Gastrocnemius medialis (tissue), 4 donors: ENCODE data around the gene PSG4. TPM values are rescaled to one million over a fixed set of nuclear protein-coding genes. Genes with fewer than 3 reads are reported as not detected.
A peak's percentile ranks its signal among the peaks of the same experiment; 100 is the strongest.
"Not testable (repeated sequence)": the region's sequence is repeated elsewhere in the genome, so short reads cannot be mapped to it uniquely, and the experiment has no call there.

Experiments
- ATAC-seq, 2 donors: fragments of 150-250 bp; one replicate each; pipeline ENCODE4 v1.9.1; 2016
- DNase-seq, 2 donors: peaks; one replicate each; pipeline ENCODE4 v3.0.0-alpha.2; 2019
- H3K27ac ChIP-seq, 4 donors: fragments of 200-600 bp; sonication (generic); 1 replicate in 1 of 4; 2 replicates in 3 of 4; pipeline ENCODE4 v1.5.1; 2016 to 2018; ENCODE audit warnings: mild to moderate bottlenecking in 2 of 4, moderate library complexity in 1 of 4
- H3K27me3 ChIP-seq, 3 donors: fragments of 200-600 bp; sonication (generic) in 2 of 3; 1 replicate in 1 of 3; 2 replicates in 2 of 3; pipeline versions ENCODE4 v1.5.1 to v1.6.0; 2016 to 2019; ENCODE audit warnings: mild to moderate bottlenecking in 1 of 3, moderate library complexity in 1 of 3
- H3K36me3 ChIP-seq, 2 donors: fragments of 200-600 bp; sonication (generic) in 1 of 2; one replicate each; pipeline ENCODE4 v1.5.1; 2017 to 2018
- H3K4me1 ChIP-seq, 2 donors: fragments of 200-600 bp; sonication (generic) in 1 of 2; one replicate each; pipeline ENCODE4 v1.5.1; 2016 to 2017; ENCODE audit warnings: mild to moderate bottlenecking in 2 of 2
- H3K4me3 ChIP-seq, 4 donors: fragments of 200-600 bp; sonication (generic) in 3 of 4; 1 replicate in 1 of 4; 2 replicates in 3 of 4; pipeline ENCODE4 v1.5.1; 2016 to 2019; ENCODE audit warnings: mild to moderate bottlenecking in 2 of 4
- H3K9me3 ChIP-seq, 3 donors: fragments of 200-600 bp; sonication (generic) in 2 of 3; 1 replicate in 1 of 3; 2 replicates in 2 of 3; pipeline ENCODE4 v1.5.1; 2016 to 2019
- POLR2A ChIP-seq, 2 donors: fragments of 450-650 bp; IDR thresholded peaks; one replicate each; pipeline ENCODE4 v1.6.1; 2017; ENCODE audit warnings: antibody characterized with exemption in 2 of 2, mild to moderate bottlenecking in 2 of 2, moderate library complexity in 2 of 2
- in situ Hi-C, 4 donors: fragments of 200-750 bp; cut with MboI; loops; one replicate each; pipeline versions ENCODE4 v1.15.0 to v1.8.0; 2017; ENCODE audit warnings: low sequenced_read_pairs in 4 of 4
- intact Hi-C: fragments of 100-400 bp; cut with DNase I; formaldehyde crosslinking; loops from one replicate; pipeline ENCODE4 v1.15.1; 2023; ENCODE audit warnings: low total_unique reads
- total RNA-seq, 4 donors: library from RNA; depleted of rRNA; stranded (reverse); fragments of >200 nt; gene quantifications; one replicate each; pipeline versions ENCODE4 v1.1.0 to v1.2.3, GENCODE V29; 2016
- TF ChIP-seq, protein P1 (sequence below), 5 experiments: fragments of 450-650 bp in 3 of 5; fragments of 200-600 bp in 2 of 5; sonication (generic) in 2 of 5; IDR thresholded peaks in 4 of 5; conservative IDR thresholded peaks in 1 of 5; 1 replicate in 4 of 5; 2 replicates in 1 of 5; pipeline ENCODE4 v1.5.1; 2016 to 2019; ENCODE audit warnings: antibody characterized with exemption in 5 of 5, mild to moderate bottlenecking in 3 of 5, moderate library complexity in 3 of 5

The PSG4 gene
- total RNA-seq, 4 donors from 2014 or later: not detected

DNA sequence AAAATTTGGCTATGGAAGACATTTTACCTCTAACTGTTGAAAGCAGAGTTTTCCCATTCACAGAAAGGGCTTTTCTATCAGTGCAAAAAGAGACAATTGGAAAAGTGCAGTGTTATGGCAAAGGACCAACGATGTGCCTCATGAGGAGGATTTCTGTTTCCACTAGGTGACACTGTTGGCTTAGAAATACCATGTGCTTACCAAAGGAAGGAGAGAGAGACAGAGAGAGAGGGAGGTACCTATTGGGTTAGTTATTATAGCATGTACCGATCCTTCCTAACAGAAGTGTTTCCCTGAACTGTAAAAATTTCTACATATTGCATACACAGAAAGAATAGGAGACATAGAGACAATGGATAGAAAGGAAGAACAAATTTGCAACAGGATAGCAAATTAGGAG, 23.9 kb upstream of the PSG4 start:
- DNase-seq (no peak), ATAC-seq (no peak)
- intact Hi-C loops: no loop called here
- H3K27me3 ChIP-seq: no peaks in the 10 kb centered on the region
- no peaks in the 10 kb centered on the region for H3K36me3 ChIP-seq
- in situ Hi-C loops: no loop called here
- H3K4me3 ChIP-seq: no peak overlapping the region
- no peaks in the 10 kb centered on the region for H3K4me1 ChIP-seq
- H3K9me3 ChIP-seq: no peaks in the 10 kb centered on the region
- H3K27ac ChIP-seq: no peak overlapping the region
- TF ChIP-seq POLR2A (IDR thresholded peaks at IDR 0.05): no peak
- TF ChIP-seq, protein P1, sequence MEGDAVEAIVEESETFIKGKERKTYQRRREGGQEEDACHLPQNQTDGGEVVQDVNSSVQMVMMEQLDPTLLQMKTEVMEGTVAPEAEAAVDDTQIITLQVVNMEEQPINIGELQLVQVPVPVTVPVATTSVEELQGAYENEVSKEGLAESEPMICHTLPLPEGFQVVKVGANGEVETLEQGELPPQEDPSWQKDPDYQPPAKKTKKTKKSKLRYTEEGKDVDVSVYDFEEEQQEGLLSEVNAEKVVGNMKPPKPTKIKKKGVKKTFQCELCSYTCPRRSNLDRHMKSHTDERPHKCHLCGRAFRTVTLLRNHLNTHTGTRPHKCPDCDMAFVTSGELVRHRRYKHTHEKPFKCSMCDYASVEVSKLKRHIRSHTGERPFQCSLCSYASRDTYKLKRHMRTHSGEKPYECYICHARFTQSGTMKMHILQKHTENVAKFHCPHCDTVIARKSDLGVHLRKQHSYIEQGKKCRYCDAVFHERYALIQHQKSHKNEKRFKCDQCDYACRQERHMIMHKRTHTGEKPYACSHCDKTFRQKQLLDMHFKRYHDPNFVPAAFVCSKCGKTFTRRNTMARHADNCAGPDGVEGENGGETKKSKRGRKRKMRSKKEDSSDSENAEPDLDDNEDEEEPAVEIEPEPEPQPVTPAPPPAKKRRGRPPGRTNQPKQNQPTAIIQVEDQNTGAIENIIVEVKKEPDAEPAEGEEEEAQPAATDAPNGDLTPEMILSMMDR (IDR thresholded peaks at IDR 0.05 in 4 of 5, conservative IDR thresholded peaks at IDR 0.05 in 1 of 5): no peak

DNA sequence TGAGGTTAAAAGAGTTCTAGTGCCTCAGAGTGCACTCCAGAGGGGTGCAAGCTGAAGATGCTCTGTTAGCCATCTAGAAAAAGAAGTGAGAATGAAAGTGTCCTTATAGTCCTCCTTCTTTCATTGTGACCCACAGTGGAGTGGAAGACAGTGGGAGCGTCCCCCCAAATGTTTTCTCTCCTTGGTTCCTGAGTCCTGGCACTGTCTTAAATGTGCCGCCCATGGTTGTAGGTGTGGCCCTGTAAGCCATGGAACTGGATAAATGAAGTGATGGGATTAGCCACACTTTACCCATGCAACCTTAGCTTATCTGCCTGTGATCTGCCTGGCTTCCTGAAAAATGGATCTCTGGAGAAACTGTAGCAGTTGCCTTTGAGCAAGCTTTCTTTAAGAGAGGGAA, 23.3 kb upstream of the PSG4 start:
- ATAC-seq, H3K27ac ChIP-seq, in situ Hi-C loops: not testable (repeated sequence)

DNA sequence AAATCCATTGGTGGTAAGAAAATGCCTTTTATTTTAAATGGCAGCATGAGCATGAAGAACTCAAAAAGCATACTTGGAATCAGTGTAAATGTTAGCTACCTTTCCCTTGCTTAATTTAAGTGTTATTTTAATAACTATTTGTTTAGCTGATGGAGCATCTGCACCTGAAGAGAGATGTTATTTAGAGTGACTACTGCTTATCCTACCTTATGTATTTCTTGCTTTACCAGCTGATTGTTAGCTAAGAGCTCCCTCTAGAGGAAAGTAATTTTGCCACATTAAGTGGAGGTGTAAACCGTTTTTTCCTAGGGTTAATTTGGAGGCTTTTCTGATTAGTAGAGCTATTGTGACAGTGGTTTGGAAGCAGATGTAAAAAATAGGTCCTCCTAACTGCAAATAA, 21.5 kb upstream of the PSG4 start:
- H3K27me3 ChIP-seq, intact Hi-C loops: not testable (repeated sequence)

More for the DNA sequence above, 23.3 kb upstream of the PSG4 start:
- peak overlapping the region in 1 of 4 donors; percentile 6 for H3K4me3 ChIP-seq
- H3K4me1 ChIP-seq, H3K9me3 ChIP-seq, H3K36me3 ChIP-seq, H3K27me3 ChIP-seq, DNase-seq, intact Hi-C loops: not testable (repeated sequence)

DNA sequence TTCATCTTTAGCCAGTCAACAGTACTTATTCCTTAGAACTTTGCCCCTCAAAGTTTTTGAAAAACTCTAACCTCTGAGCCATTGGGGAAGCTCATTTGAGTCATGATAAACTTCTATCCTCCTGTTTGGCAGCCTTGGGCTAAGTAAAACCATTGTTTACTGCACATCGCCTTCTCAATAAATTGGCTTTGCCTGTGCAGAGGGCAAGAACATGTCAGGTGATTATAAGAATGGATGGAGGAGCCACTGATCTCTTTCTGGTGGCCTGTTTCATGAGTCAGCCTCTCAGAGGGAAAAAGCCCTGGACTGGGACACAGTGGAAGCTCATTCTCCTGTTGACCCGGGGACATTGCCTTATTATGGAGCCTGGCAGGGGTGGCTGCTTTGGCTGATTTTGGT, 19.4 kb upstream of the PSG4 start:
- no peaks in the 10 kb centered on the region for H3K36me3 ChIP-seq
- H3K4me1 ChIP-seq: no peaks in the 10 kb centered on the region
- in situ Hi-C loops (no loop called here), intact Hi-C loops (no loop called here)
- H3K27me3 ChIP-seq: no peaks in the 10 kb centered on the region
- H3K27ac ChIP-seq: no peak overlapping the region
- no peaks in the 10 kb centered on the region for H3K9me3 ChIP-seq
- H3K4me3 ChIP-seq: no peak overlapping the region
- ATAC-seq (no peak), DNase-seq (no peak)
- no peak for TF ChIP-seq POLR2A (IDR thresholded peaks at IDR 0.05)
- TF ChIP-seq, protein P1 (IDR thresholded peaks at IDR 0.05 in 4 of 5, conservative IDR thresholded peaks at IDR 0.05 in 1 of 5): no peak

More for the DNA sequence above, 21.5 kb upstream of the PSG4 start:
- H3K27ac ChIP-seq, H3K36me3 ChIP-seq, H3K4me3 ChIP-seq, H3K9me3 ChIP-seq, H3K4me1 ChIP-seq, in situ Hi-C loops, DNase-seq, ATAC-seq: not testable (repeated sequence)

DNA sequence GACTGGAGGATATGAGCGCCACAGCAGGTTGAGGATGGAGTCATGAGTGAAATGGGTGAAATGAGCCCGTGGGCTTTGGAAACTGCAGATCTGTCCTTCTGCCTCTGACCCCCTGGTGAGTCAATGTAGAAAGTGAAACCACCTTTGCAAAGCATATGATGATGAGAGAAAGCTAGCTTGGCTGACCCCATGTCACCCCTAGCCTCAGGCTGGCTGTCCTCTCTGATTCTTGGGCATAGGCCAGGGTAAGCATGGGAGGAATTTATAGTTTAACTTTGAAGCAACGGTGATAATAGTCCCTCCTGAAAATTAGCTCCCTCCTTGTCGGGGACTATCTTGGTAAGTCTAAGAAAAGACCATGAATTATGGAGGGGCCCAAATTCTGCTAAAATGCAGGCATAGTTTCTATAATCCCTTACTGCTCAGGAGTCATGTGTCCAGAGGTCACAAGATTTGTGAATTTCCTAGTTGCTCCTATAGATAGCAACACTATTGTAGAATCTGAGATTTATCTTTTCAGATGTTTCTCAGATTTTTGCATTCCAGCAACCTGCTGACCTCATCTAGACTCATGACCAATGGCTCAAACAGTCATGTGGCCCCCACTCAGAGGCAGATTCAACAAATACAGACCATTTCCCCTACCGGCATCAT, 18.9 kb upstream of the PSG4 start:
- DNase-seq, in situ Hi-C loops, ATAC-seq, H3K27me3 ChIP-seq, H3K4me3 ChIP-seq, intact Hi-C loops, H3K36me3 ChIP-seq, H3K27ac ChIP-seq, H3K4me1 ChIP-seq, H3K9me3 ChIP-seq: not testable (repeated sequence)

DNA sequence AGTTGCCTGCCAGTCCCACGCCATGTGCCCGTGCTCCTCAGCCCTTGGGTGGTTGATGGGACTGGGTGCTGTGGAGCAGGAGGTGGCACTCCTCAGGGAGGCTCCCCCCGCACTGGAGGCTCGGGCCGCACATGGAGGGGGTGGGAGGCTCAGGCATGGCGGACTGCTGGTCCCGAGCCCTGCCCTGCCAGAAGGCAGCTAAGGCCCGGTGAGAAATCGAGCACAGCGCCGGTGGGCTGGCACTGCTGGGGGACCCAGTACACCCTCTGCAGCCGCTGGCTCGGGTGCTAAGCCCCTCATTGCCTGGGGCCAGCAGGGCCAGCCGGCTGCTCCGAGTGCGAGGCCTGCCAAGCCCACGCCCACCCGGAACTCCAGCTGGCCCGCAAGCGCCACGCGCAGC, 16.5 kb upstream of the PSG4 start:
- in situ Hi-C loops, ATAC-seq, H3K27me3 ChIP-seq, intact Hi-C loops, H3K27ac ChIP-seq, H3K9me3 ChIP-seq, H3K4me1 ChIP-seq, DNase-seq, H3K36me3 ChIP-seq, H3K4me3 ChIP-seq: not testable (repeated sequence)

DNA sequence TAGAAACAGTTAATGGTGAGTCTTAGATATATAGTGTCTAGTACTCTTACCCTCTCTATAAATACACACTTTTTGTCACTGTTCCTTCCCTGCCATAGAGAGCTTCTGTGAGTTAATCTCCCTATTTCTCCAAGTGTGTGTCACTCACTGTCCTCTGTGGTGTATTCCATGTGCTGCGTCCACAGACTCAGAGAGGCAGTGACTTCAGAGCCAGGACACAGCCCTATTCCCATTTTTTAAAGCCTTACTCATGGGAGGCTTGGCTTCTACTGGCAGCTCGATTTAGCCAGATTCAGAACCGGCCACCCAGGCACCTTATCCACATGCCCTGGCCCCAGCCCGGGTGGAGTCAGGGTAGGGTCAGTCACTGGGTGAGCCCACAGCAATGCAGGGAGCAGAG, 13.7 kb upstream of the PSG4 start:
- DNase-seq, H3K9me3 ChIP-seq, intact Hi-C loops, H3K27me3 ChIP-seq, H3K4me3 ChIP-seq, H3K36me3 ChIP-seq, in situ Hi-C loops, ATAC-seq, H3K4me1 ChIP-seq, H3K27ac ChIP-seq: not testable (repeated sequence)

DNA sequence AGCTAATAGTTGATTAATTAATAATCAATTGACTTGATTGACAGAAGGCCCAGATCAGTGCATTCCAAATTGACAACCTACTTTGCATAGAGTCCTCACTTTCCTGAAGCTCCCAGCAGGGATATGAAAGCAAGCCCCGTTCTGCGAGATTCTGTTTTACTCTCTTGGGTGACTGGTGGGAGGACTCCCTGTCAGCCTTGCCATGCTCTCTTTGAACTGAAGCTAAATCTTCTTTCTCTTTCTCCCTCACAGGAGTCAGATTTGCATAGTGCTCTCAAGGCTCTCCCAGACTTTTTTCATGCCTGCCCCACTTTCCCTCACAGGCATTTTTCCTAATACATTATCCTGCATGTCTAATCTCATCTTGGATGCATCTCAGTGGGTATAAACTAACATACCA, 10.4 kb upstream of the PSG4 start:
- H3K27me3 ChIP-seq, H3K4me3 ChIP-seq, in situ Hi-C loops, intact Hi-C loops, H3K36me3 ChIP-seq, H3K9me3 ChIP-seq, ATAC-seq, DNase-seq, H3K27ac ChIP-seq, H3K4me1 ChIP-seq: not testable (repeated sequence)
